ENCODE measurements around the gene FAM174A. TPM values are rescaled to one million over a fixed set of nuclear protein-coding genes. Genes with fewer than 3 reads are reported as not detected.

The FAM174A gene
- total and polyA plus RNA-seq, 8 donors: 0.89 to 32.7 (median 17.2) TPM

GRCh38 chr5:100634937-100635534 lies 99.9 kb downstream of the FAM174A start:
- Histone ChIP-seq H3K4me1 (no peaks in the 10 kb centered on the region), H3K9me3 (no peaks in the 10 kb centered on the region), H3K36me3 (no peaks in the 10 kb centered on the region), H3K27ac (no peak overlapping the region), H3K27me3 (no peaks in the 10 kb centered on the region), H3K4me3 (no peak overlapping the region)
- DNase-seq: no peak
- 22 to 43% (median 30%) methylated on average over 1 of the region's 1 CpG for WGBS, 5 donors
- no peak for TF ChIP-seq EP300 (IDR thresholded peaks at IDR 0.05)
- TF ChIP-seq POLR2AphosphoS5 (IDR thresholded peaks at IDR 0.05): no peak
- TF ChIP-seq POLR2A (IDR thresholded peaks at IDR 0.05): no peak
- intact Hi-C loops (cut with DNase I; ENCODE audit: low total_unique reads): no loop called here

Measured in stomach (tissue), 9 donors.